GM21528 (cell line): ENCODE results near the gene ALG12.
"Not testable (repeated sequence)": the region's sequence is repeated elsewhere in the genome, so short reads cannot be mapped to it uniquely, and the experiment has no call there.

Source experiments
- ATAC-seq: cut with Tn5 transposase; IDR thresholded peaks from one replicate; pipeline ENCODE4 v1.9.1; 2021; ENCODE audit warnings: mild to moderate bottlenecking, moderate library complexity; ENCODE audit not compliant: unreplicated experiment, low FRiP score

Gene ALG12

DNA sequence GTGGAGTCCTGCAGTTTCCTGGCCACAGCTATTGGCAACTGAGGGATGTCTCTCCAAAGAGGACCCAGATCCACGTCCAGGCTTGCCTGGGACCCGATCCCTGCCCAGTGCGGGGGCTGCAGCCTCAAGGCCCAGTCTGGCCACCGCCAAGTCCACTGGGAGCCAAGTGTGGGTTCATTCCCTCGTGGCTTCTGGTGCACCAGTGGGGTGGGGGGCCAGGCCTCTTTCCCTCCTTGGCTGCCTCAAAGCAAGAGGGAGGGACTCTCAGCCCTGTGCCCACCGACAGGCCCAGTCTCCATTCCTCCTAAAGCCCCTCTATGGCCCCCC is 29.0 kb upstream of the ALG12 start:
- no peak for ATAC-seq

GRCh38 chr22:49946612-49947295 is 28.5 kb upstream of the ALG12 start:
- ATAC-seq: no peak

DNA sequence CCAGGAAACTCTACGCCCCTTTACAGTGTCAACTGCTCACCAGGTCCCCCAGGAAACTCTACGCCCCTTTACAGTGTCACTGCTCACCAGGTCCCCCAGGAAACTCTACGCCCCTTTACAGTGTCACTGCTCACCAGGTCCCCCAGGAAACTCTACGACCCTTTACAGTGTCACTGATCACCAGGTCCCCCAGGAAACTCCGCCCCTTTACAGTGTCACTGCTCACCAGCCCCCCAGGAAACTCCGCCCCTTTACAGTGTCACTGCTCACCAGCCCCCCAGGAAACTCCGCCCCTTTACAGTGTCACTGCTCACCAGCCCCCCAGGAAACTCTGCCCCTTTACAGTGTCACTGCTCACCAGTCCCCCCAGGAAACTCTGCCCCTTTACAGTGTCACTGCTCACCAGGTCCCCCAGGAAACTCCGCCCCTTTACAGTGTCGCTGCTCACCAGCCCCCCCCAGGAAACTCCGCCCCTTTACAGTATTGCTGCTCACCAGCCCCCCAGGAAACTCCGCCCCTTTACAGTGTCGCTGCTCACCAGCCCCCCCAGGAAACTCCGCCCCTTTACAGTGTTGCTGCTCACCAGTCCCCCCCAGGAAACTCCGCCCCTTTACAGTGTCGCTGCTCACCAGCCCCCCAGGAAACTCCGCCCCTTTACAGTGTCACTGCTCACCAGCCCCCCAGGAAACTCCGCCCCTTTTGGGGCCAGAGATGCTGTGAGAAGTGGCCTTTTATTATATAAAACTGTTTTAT is 27.0 kb upstream of the ALG12 start:
- not testable (repeated sequence) for ATAC-seq

- ATAC-seq: no peak
Measured at GRCh38 chr22:49944399-49944891, 26.2 kb upstream of the ALG12 start.

- no peak for ATAC-seq
Measured at GRCh38 chr22:49943771-49944398, 25.6 kb upstream of the ALG12 start.

DNA sequence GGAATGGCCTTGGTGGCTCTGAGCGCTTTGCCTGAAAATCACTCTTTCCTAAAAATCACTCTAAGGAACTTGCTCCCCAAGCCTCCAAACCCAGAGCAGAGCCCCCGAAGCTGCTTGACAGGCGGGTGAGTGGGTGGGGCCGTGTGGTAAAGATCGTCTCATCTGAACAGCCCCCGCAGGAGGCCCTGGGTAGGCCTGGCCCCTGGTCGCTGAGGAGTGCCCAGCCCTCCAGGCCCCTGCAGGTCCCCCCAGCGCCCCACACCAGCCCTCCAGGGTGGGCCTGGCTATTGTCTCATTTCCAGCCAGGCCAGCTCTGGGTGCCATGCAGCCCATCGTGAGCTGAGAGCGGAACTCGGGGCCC is 25.1 kb upstream of the ALG12 start:
- ATAC-seq: no peak

DNA sequence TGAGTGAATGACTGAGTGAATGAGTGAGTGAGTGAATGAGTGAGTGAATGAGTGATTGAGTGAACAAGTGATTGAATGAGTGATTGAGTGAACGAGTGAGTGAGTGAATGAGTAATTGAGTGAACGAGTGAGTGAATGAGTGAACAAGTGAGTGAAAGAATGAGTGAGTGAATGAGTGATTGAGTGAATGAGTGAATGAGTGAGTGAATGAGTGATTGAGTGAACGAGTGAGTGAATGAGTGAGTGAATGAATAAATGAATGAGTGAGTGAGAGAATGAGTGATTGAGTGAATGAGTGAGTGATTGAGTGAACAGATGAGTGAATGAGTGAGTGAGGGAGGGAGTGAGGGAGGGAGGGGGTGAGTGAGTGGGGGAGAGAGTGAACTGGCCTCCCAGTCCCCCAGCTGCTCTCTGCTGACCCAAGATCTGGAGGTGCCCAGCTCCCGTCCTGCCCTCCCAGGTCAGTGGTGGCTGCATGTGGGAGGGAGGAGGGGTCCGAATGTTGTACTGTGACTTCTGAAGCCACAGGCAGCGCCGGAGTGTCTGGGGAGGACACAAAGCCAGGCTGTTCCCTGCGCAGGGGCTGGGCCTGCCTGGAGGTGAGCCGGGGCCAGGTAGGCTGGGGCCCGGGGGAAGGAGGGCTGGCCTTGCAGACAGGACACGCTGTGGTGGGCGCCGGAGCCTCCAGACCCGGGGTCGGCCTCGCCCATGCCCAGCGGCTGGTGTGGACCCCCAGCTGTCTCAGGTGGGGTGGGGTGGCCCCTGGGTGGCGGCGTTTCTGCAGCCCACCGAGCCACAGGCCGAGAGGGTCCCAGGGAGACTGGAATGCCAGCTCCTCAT is 24.5 kb upstream of the ALG12 start:
- ATAC-seq: no peak

- ATAC-seq: no peak
Measured at GRCh38 chr22:49941507-49942316, 23.5 kb upstream of the ALG12 start.

- no peak for ATAC-seq
Measured at GRCh38 chr22:49938565-49939136, 20.4 kb upstream of the ALG12 start.

DNA sequence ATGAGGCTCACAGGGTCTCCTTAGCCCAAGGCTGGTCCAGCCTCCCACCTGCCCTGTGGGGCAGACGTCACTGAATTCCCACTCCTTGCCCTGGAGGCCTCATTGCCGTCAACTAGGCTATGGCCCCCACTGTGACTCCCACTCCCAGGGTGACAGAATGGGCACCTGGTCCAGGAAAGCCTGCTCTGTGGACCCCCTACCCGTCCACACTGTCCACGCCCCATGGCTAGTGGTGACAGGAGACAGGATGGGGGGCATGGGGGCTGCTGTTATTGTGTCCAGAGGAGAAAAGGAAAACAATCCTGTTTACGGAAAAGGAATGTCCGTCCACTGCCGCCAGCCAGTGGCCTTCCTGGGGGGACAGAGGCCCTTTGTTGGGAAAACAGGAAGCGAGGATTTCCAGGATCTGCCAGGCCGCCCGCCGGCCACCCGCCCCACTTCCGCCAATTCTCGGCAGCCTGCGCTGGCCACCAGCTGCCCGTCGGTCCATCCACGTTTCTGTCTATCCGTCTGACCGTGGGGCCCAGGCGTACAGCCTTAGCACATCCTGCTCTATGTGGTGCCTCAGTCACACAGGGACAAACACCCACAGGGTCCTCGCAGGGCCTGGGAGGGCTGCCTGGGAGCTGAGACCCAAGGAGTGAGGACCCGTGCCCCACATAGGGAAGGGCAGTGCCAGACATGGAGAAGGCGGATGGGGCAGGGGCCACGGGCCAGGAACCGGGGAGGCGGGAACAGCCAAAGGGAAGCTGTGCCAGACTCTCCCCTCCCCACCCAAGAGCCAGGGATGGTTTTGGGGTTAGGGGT is 19.7 kb upstream of the ALG12 start:
- no peak for ATAC-seq

DNA sequence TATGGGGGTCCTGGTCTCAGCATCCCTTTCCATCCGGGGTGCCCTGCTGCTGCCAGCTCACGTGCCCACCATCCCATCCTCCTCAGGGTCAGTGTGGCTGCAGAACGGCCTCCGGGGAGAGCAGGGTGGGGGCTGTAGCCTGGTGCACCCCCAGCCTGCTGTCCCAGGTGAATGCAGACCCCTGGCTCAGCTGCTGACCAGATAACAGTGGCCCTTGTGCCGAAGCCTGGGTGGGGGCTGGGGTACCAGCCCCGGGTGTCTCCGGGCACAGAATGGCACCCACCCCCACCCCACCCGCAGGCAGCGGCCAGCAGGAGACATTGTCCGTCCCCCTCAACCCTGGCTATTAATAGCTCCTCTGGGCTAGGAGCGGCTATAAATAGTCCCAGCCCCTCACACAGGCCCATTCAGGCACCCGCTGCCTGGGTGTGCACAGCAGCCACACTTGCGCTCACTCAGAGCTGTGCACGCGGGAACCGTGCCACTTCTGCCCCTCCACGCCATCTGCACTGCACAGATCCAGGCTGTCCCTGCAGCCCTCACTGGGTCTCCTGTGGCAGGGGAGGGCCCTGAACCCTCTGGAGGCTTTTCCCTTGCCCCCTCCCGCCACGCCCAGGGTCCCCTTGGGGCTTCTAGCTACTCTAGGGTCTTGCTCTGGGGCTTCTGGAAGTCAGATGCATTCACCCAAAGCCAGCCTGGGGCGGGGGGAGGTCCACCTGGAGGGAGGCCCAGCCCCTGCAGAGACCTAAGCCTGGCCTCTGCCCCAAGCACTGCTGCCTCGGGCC is 18.9 kb upstream of the ALG12 start:
- ATAC-seq: no peak

- ATAC-seq: peak; percentile 43
Measured at GRCh38 chr22:49936018-49936972, 18.1 kb upstream of the ALG12 start.

- ATAC-seq: no peak
Measured at GRCh38 chr22:49935561-49935960, 17.3 kb upstream of the ALG12 start.

DNA sequence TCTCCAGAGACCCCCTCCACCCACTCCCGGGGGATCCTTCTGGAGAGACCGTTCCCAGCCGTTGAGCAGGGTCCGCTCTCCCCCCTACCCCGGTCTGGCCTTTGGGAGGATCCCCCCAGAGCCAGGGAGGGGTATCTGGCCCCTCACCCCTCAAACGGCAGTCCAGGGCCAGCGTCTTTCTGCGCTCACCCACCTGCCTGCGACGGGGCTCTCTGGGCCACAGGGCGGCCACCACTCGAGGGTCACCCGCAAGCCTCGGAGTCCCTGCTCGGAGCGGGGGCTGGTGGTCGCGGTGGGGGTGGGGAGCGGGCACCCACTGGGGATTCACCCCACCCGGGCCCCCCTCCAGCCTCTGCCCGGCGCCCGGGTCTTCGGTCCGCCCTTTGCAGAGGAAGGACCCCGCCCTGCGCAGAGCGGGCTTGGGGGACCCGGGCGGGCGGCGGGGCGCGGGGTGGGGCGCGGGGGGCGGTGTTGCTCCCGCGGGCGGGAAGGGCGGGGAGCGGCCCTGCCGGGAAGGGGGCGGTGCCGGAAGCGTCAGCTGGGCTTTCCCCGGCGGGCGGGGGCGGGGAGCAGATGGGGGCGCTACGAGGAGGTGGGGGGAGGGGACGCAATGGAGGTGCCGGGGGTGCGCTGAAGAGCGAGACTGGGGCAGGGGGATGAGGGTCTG is 16.8 kb upstream of the ALG12 start:
- ATAC-seq: no peak

GRCh38 chr22:49934160-49934890 is 16.1 kb upstream of the ALG12 start:
- no peak for ATAC-seq
